Suppressor macrophage treated with lipopolysaccharide for 1 hour (primary cell): ENCODE measurements around the gene TIMM44.
"Not testable (repeated sequence)": the region's sequence is repeated elsewhere in the genome, so short reads cannot be mapped to it uniquely, and the experiment has no call there.

ENCODE experiments used
- DNase-seq, 3 donors: peaks; one replicate each; pipeline ENCODE4 v3.0.0-alpha.2; 2020 to 2022

Gene TIMM44

DNA sequence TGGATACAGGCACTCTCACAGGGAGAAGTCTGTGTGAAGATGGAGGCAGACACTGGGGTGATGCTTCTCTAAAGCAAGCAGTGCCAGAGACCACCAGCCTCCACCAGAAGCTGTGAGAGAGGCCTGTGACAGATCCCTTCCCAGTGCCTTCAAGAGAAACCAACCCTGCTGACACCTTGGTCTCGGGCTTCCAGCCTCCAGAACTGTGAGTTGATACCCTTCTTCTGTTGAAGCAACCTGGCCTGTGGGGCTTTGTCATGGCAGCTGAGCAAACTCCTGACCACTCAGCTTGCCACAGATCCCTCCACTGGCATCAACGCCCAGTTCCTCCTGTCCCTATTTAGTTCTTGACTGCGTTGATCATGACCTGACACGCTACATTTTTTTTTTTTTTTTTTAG, 33.0 kb upstream of the TIMM44 start:
- no peak for DNase-seq

DNA sequence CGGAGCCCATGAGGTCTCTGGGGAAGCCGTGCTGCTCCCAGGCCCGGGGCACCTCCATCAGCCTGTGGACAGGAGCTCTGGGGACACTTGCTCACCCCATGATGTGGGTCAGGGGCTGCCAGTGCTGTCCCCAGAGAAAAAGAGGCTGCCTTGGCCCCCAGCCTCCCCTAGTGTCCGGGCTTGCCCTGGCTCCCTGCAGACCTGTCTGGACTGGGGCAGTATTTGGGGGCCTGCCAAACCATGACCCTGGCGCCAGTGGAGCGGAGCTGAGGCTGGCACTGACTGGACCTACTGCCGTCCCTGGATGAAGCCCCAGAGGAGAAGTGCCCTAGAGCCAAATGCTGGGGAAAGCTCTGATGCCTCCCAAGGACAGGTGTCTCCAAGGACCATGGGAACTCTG, 31.6 kb upstream of the TIMM44 start:
- no peak for DNase-seq

DNA sequence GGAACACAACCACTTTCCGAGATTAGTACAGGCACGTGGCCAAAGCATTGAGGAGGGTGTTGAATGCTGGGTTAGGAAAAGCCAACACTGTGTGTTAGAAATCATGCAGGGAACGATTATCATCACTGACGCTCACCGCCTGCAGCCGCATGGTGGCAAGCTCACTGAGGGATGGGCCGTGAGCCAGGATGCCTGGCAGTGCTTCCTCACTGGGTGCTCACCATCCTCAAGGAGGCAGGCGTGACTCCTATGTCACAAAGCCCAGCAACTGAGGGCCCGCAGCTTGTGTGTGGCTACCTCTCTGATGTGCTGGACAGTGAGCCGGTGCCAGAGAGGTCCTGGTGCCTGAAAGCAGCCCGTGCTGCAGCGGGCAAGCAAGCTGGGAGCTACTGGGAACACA, 30.4 kb upstream of the TIMM44 start:
- DNase-seq, result no peak

DNA sequence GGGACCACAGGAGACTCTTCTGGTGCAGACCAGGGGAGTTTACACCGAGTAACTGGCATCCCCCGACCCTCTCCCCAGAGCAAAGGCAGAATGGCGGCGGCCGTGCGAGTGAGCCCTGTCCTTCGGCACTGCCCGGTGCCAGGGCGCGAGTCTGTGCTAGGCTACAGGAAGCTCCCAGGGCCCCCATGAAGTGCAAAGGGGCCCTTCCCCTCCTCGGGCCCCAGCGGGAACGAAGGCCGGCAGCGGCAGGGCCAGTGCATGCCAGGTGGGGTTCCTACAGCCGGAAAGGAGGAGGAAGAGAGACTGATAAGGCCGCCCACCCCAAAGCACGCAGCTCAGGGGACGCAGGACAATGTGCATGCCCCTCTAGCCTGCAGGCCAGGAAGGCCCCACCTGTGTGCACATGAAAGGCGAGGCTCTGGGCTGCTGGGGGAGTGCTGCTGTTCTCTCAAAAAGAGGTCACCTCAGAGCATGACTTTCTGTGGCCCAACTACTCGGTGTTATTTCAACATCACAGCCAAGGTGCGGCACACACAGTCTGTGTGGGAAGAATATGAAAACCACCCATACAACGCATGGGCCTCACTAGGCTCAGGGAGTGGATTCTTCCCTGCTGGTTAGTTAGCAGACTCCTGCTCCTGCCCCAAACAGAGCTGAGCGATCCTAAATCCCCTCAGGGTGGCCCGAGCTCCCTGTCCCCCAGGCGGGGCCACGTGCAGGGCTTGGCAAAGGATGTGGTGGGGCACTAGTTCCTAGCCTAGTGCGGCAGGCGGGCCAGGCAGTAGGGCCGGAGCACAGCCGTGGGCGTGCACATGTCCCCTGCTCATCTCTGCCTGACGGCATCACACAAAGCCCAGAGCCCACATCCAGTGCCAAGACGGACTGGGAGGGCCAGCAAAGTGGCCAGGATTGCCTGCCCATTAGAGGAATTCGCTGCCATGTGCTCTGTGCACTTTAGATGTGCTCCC, 28.4 kb upstream of the TIMM44 start:
- no peak for DNase-seq

DNA sequence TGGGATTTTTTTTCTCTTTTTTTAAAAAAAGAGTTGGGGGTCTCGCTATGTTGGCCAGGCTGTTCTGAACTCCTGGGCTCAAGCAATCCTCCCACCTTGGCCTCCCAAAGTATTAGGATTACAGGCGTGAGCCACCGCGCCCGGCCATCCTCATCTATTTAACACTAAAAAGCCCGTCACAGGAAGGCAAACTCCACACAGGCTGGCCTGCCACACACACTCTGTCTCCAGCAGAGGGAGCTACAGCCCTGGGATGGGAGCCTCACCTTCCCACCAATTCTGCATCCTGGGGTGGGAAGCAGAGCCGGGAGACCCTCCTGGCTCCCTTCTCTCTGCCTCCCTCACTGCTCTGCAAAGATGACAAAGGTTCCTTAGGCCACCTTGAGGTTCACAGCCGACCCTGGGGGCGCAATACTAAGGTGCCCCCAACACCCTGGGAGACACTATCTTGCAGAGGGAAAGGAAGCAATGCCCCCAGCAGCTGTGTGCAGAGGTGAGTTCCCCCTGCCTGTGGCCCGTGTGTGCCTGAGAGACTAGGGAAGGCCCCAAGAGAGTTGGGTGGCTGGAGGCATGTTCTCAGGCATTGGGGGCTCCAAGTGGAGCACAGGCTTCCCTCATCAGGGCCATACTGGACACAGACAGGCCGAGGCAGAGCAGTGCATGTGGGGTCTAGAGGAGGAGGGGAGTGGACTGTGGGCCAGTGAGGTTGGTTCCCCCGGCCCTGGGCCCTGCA, 27.4 kb upstream of the TIMM44 start:
- DNase-seq, result peak; percentile 57 to 75 (median 62)

DNA sequence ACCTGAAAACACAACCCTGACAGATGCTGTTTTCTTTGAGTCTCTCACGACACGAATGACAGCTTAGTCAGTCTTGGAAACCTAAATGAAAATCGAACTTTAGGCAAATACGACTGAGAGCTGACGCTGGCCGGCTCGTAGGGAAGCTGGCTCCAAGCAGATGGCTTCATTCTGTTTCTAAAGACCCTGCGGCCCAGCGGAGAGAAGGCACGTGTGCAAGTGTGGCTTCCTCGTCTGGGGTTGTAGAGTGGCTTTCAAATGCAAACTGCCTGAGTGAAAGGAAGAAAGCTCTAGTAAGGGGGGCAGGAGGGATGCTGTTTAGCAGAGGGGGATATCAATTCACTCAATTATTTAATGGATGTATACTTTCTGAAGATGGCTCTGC, 26.1 kb upstream of the TIMM44 start:
- no peak for DNase-seq

DNA sequence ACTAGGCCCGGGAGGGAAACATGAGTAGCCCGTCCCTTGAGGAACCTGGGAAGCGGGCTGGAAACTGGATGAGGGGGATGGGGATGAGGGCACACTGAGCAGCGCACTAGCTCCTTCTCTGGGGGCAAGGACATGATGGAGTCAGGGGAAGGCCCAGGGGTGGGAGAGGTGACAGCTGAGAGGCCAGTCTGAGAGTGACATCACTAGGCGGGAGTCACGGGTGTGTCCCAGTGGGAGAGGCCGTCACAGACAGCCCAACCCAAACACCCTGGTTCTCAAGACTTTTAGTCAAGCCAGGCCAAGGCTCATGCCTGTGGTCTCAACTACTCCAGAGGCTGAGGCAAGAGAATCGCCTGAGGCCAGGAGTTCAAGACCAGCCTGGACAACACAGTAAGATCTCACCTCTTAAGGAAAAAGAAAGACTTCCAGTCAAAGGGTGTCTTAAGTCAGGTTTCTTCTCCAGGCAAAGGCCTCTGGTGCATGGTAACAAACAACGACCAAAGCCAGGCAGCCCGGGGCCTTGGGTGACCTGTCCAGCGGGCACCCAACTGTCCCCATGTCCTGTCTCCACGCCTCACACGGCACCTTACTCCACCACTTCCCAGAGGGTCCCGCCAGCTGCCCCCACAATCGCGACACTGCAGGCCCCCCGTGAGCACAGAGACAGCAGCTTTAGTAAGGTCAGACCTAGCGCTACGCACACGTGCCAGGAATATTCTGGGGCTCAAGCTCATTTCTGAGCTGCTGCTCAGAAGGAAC, 25.5 kb upstream of the TIMM44 start:
- no peak for DNase-seq

DNA sequence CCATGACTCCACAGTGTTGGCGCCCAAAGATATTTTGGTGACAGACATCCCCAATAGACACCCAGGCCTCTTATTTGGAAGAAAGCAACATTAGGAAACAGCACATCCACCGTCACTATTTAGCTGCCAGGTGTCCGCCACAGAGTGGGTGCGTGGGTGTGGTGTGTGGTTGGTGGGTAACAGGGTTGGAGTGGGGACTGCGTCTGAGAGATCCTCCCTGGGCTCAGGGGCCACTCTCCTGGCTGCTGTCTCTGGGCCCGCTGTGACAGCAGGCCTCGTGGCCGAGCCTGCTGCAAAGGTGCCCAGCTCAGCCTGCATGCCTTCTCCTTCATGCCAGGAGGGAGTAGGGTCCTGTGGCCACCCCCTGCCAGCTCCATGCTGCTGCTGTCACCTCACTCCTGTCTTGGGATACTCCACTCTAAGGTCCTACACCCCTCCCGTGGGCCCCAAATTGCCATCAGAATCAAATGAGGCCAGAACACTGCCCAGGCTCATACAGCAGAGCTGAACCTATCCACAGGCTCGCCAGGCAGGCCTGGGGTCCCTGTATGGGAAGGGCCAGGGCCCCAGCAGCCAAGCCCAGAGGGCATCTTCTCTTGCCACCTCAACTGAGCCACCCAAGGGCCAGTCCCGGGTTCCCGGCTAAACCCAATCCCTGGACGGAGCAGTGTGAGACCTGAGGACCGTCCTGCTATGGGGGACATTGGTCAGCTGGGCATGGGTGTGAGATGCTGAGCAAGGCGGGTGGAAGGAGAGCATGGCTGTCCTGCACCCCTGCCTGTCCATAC, 24.7 kb upstream of the TIMM44 start:
- DNase-seq, result no peak

DNA sequence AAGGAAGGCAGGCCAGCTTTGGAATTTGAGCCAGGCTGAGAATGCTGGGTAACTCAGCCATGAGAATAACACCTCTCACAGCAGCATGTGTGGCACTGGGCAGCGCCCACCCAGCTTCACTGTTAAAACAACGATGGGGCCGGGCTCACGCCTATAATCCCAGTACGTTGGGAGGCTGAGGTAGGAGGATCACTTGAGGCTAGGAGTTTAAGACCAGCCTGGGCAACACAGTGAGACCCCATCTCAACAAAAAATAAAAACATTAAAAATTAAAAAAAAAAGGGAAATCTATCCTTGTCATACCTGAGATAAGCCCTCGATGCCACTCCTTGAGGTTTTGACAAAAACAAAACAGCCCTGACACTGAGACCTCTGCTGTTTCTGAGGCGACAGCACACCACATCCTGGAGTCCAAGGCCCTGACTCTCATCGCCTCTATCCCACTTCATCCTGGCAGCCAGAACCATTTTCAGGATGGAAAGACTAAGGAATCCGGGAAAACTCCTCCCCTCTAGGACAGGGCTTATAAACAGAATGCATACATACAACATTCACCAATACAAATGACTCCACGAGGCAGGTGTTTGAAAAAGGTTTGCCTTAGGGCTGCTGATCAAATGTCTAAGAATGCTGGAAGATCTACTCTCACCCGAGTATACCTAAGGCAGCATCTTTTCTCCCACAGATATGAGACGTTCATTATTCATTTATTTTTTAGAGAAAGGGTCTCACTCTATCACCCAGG, 22.6 kb upstream of the TIMM44 start:
- DNase-seq, result no peak

DNA sequence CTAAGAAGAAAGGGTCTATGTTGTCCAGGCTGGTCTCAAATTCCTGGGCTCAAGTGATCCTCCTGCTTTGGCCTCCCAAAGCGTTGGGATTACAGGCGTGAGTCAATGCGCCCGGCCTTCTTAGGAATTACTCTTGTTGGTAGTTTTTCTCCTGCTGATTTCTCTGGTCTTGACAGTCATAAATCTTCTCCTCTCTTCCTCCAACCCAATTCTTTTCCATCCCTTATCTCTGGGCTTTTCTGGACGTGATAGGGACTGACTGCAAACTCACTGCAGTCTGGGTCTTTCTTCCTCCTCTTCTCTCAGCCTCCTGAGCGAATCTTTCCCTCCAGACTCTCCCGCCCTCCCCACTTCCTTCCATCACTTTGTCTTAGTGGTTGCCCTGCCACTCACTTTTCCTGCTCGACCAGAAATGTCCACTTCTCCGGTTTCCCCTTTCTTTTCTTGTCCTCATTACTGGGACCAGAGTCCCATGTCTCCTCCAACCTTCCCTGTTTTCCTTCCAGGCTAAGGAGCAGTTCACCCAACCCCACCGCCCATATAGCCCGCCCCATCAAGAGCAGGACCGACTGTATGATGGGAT, 21.9 kb upstream of the TIMM44 start:
- DNase-seq, result no peak

DNA sequence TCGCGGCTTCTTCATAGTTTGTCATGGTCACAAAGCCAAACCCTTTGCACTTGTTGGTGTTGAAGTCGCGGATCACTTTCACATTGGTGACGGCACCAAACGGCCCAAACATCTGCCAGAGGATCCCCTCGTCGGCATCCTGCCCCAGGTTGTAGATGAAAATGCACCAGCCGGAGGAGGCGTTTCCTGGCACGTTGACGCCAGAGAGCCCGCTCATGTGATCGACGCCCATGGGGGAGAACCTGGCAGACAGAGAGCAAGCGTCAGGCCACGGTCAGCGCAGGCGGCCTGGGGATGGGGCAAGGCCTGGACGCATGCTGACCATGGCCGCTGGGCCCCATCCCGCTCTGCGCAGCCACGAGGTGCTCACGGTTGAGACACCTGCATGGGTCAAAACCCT, 20.1 kb upstream of the TIMM44 start:
- no peak for DNase-seq

DNA sequence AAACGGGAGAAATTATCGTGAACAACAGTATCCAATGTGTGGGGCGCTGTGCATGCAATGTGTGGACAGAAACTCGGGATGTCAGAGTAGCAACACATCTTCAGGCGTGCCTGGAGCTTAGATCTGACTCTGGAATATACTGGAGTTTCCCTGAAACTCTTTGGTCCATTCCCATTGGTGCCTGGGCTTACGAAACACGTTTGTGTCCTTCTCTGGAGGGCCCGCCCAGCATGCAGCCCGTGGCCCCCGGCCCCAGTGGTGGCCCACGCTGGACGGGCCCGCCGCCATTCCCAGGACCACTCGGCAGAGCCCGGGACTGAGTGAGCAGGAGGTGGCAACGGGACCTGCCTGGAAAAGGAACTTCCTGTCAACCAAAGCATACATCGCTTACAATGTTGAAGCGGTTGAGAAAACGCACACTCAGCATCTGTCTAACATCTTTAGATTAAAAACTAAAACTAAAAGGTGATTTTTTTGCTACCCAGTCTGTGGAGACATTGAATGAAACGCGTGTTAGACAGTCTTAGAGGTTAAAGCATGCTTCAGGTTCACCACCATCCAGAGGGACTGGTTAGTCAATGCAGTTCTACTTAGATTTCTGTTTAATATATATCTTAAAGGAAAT, 19.3 kb upstream of the TIMM44 start:
- no peak for DNase-seq

DNA sequence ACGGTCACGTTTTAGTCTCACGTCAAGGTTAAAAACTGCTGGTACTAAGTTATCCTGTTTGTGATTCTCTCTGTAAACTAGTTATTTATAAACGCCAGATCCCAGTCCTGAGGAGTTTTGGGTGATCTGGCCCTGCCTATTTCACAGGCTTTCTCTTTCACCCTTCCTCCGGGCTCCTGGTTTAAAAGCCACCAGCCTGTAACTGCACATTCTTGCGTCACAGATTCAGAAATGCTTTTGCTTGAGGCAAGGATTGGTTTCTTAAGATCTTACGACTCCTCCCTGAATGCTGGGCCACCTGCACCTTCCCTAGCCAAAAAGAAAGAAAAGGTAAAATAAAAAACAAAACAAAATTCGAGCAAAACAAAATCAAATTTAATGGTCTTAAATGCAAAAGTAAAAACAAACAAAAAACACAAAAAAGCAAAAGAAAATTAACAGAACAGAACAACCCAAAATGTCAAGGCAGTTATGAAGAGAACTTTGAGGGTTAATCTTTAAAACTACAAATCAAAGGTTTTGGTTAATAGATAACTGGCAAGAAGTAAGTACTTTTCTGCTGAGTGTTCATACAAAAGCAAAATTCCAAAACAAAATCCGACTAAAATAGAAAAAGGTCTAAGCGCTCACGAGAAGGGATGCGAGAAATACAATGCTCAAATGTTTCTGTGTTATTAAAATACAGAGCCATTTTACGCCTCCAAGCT, 18.6 kb upstream of the TIMM44 start:
- no peak for DNase-seq

DNA sequence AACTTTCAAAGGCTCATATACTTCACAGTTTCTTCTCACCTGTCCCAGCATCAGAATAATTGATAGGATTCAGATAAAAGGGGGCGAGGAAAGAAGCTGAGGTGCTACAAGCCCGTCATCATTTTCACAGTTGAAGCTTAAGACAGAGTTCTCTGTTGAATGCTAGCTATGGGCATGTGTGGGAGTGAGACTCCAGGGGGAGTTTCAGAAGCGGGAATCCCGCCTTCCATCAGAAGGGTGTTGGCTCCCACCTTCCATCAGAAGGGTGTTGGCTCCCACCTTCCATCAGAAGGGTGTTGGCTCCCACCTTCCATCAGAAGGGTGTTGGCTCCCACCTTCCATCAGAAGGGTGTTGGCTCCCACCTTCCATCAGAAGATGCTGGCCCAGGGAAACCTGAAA, 17.6 kb upstream of the TIMM44 start:
- DNase-seq, result not testable (repeated sequence)

DNA sequence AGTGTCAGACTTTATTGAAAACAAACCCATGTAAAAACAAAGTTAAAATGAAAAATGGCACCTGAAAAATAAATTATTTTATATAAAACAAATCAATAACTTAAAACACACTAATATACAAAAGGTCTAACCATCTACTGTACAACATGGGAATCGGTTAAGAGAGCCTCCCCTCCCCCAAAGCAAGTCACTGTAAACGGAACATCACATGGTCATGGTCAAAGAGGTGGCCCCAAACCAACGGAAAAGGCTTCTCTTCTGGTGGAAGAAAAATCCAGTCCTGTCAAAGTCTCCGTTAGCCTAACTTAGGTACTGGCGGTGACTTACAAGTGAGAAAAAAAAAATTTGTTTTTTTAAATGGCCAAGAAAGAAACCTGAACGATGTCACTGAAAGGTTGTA, 15.7 kb upstream of the TIMM44 start:
- DNase-seq, result no peak

DNA sequence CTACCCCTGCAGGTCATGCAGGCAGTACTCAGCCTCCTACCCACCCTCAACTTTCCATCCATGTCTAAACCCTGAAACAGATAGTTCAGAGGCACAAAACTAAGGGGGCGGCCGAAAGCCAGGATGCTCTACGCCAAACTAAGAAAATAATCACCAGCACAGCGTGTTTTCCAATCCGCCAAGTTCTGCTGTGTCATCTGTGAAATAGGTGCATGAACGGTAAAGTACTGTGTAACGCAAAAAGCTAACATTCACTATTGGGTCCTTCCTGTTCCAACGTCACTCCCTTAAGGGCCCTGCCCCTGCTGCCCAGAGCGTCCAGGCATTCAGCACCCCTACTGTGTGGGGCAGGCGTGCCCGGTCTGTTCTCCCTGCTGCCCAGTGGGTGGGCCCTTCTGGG, 12.2 kb upstream of the TIMM44 start:
- DNase-seq, result no peak

DNA sequence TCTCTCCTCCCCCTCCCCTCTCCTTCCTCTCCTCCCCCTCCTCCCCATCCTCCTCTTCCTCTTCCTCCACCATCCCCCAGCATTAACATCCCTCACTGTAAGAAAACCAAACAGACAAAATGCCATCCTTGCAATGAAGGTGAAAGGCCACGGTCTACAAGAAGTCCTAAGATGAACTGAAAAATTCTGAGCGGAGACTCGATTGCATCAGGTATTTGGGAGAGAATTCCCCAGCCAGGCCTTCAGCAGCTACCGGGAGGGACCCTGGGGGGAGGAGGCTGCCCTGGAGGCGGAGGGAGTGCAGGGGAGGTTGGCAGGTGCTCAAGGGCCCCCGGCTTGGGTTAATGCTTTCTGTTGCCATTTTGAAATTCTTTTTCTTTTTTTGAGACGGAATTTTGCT, 10.1 kb upstream of the TIMM44 start:
- no peak for DNase-seq

DNA sequence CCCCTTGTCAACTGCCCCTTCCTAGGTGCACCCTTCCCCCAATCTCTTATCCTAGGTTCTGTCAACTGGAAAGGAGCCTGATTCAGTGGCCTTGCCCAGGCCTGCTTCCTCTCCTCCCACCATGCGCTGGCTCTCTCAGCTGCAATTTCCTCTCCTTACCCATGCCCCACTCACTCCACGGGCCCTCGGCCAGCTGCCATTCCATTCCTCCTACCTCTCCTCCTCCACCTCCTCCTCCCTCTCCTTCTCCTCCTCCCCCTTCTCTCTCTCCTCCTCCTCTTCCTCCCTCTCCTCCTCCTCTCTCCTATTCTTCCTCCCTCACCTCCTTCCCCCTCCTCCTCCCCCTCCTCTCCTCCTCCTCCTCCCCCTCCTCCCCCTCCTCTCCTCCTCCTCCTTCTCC, 9.6 kb upstream of the TIMM44 start:
- peak; percentile 25 to 44 (median 35) for DNase-seq

DNA sequence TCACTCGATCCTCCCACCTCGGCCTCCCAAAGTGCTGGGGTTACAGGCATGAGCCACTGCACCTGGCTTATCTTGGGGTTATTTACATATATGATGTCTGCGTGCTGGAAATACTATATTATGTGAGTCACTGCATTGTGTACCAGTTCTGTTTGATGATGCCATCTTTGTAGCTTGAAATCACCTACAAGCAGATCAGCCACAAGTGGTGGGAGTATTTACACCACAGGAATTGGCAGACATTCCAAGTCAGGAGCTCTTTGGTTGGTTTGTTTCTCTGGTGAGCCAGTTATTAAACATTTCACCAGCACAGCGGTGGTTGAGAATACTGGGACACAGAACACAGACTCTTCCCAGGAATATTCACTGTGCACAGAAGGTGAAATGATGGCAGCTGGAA, 4.5 kb upstream of the TIMM44 start:
- no peak for DNase-seq

DNA sequence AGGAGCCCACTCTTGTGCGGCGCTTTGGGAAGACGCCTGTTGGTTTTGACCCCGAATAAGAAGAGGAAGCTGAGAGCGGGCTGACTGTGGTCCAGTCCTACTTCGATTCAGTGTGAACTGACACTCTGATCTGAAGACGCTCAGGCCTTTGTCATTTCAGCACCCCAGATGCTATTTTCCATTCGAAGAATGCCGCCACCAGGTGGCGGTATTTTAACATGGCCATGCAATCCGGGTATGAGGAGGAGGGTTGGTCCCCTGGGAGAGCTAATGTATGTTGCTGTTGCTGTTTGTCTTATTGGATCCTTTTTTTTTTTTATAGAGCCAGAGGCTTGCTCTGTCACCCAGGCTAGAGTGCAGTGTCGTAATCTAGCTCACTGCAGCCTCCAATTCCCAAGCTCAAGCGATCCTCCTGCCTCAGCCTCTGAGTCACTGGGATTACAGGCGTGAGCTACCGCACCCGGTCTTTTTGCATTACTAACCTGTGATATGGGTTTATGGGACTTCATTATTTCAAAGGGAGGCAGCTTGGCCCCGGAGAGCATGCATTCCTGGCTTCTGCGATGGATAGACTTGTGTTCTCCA, 803 bp upstream of the TIMM44 start:
- peak; percentile 93 to 96 (median 95) for DNase-seq
